Omental fat pad (tissue), 4 donors: ENCODE data around the gene INPP5E. TPM values are rescaled to one million over a fixed set of nuclear protein-coding genes. Genes with fewer than 3 reads are reported as not detected.

Experiments used
- ATAC-seq: fragments of 150-250 bp; one replicate; pipeline ENCODE4 v1.9.1; 2016; ENCODE audit warnings: mild to moderate bottlenecking, moderate library complexity; ENCODE audit not compliant: low FRiP score
- DNase-seq: peaks from one replicate; pipeline ENCODE4 v3.0.0-alpha.2; 2019; ENCODE audit warnings: low spot score
- CTCF ChIP-seq, 3 donors: fragments of 450-650 bp; IDR thresholded peaks; one replicate each; pipeline ENCODE4 v1.5.1; 2016 to 2017; ENCODE audit warnings: antibody characterized with exemption in 3 of 3, mild to moderate bottlenecking in 3 of 3, moderate library complexity in 2 of 3
- total RNA-seq, 4 donors: library from RNA; depleted of rRNA; stranded (reverse); fragments of >200 nt; gene quantifications; one replicate each; pipeline ENCODE4 v1.1.0, GENCODE V29; 2016

Gene INPP5E
- total RNA-seq, 4 donors from 2014 or later, result 5.4 to 13.1 (median 8.3) TPM

DNA sequence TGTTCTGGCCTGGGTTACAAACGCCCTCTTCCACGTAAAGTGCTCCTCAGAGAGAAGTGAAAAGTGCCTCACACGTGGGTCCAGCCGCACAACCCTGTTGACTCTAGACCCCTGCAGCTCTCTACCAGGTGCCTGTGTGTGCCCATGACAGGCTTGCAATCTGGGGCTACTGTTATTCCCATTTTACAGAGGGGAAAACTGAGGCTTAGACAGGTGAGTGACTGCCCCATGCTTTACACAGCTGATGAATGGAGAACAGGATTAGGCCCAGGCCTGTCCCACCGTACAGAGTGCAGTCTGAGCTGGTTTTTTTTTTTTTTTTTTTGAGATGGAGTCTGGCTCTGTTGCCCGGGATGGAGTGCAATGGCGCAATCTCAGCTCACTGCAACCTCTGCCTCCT, 6.2 kb upstream of the INPP5E start:
- no peak for DNase-seq
- ATAC-seq, result no peak
- TF ChIP-seq CTCF (IDR thresholded peaks at IDR 0.05), result no peak

- DNase-seq, result no peak
- no peak for TF ChIP-seq CTCF (IDR thresholded peaks at IDR 0.05)
- no peak for ATAC-seq
Measured at GRCh38 chr9:136444102-136444501, 4.5 kb upstream of the INPP5E start.

GRCh38 chr9:136443687-136444086, 4.0 kb upstream of the INPP5E start:
- TF ChIP-seq CTCF (IDR thresholded peaks at IDR 0.05), result no peak
- DNase-seq (no peak), ATAC-seq (no peak)

DNA sequence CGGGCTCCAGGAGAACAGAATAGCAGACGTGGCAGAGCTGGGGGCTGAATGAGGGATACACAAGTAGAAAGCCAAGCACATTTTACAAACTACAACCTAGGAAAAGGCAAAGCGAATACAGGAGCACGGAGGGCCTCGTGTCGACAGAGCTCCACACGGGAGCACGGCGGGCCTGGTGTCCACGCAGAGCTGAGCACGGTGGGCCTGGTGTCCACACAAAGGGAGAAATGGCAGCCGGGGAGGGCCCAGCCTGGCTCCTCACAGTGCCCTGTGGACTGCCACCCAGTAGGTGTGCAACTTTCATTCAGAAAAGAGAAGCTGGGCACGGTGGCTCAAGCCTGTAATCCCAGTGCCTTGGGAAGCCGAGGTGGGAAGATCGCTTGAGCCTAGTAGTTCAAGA, 3.4 kb upstream of the INPP5E start:
- no peak for TF ChIP-seq CTCF (IDR thresholded peaks at IDR 0.05)
- DNase-seq (no peak), ATAC-seq (no peak)

GRCh38 chr9:136442265-136442664, 2.6 kb upstream of the INPP5E start:
- TF ChIP-seq CTCF (IDR thresholded peaks at IDR 0.05), result no peak
- no peak for ATAC-seq
- DNase-seq, result no peak

- ATAC-seq, result no peak
- no peak for DNase-seq
- TF ChIP-seq CTCF (IDR thresholded peaks at IDR 0.05), result no peak
Measured at GRCh38 chr9:136441681-136442245, 2.1 kb upstream of the INPP5E start.

GRCh38 chr9:136441191-136441680, 1.6 kb upstream of the INPP5E start:
- no peak for DNase-seq
- TF ChIP-seq CTCF (IDR thresholded peaks at IDR 0.05), result no peak
- ATAC-seq, result no peak
